GM12874 (cell line): Measurements from ENCODE around the gene MTMR12.

Experiments used
- TF ChIP-seq, protein P1 (sequence below): IDR thresholded peaks from 2 replicates; pipeline ENCODE4 v1.5.1; 2011; ENCODE audit warnings: low read depth, mild to moderate bottlenecking, control low read depth, low read length, moderate library complexity; ENCODE audit not compliant: insufficient read depth

Gene MTMR12

GRCh38 chr5:32201122-32201753 lies 111.5 kb downstream of the MTMR12 start:
- TF ChIP-seq, protein P1, sequence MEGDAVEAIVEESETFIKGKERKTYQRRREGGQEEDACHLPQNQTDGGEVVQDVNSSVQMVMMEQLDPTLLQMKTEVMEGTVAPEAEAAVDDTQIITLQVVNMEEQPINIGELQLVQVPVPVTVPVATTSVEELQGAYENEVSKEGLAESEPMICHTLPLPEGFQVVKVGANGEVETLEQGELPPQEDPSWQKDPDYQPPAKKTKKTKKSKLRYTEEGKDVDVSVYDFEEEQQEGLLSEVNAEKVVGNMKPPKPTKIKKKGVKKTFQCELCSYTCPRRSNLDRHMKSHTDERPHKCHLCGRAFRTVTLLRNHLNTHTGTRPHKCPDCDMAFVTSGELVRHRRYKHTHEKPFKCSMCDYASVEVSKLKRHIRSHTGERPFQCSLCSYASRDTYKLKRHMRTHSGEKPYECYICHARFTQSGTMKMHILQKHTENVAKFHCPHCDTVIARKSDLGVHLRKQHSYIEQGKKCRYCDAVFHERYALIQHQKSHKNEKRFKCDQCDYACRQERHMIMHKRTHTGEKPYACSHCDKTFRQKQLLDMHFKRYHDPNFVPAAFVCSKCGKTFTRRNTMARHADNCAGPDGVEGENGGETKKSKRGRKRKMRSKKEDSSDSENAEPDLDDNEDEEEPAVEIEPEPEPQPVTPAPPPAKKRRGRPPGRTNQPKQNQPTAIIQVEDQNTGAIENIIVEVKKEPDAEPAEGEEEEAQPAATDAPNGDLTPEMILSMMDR, result no peak

- TF ChIP-seq, protein P1, result no peak
Observed at GRCh38 chr5:32197032-32197431, 115.7 kb downstream of the MTMR12 start.

DNA sequence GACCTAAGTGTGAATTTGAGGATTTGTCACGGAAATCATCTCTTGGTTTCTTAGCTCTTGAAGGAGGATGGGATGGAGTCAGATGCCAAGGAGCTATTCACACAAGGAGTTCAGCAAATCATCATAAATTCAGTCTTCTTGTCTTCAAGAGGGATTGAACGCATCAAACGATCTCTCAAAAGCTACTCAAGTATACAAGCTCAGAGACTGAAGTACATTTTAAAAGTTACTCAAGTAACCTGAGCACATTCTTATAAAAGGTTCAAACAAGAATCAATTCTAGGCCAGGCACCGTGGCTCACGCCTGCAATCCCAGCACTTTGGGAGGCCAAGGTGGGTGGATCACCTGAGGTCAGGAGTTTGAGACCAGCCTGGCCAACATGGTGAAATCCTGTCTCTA lies 117.5 kb downstream of the MTMR12 start:
- TF ChIP-seq, protein P1, result no peak

DNA sequence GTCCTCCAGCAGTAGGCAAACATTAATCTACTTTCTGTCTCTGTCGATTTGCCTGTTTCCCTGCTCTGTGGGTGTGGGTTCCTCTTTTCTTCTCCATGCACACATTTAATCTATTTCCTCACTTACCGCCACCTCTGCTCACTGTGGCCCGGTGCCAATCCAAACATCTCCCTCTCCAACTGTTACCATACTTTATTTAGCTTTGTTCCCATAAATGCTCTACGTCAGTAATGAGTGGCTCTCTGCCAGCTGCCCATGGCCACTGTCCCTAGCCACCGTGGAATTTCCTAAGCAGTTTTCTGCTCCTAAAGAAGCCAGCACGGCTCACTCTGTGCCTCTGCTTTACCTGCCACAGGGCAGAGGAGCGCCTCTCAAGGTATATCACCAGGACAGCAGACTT lies 119.1 kb downstream of the MTMR12 start:
- TF ChIP-seq, protein P1, result no peak

DNA sequence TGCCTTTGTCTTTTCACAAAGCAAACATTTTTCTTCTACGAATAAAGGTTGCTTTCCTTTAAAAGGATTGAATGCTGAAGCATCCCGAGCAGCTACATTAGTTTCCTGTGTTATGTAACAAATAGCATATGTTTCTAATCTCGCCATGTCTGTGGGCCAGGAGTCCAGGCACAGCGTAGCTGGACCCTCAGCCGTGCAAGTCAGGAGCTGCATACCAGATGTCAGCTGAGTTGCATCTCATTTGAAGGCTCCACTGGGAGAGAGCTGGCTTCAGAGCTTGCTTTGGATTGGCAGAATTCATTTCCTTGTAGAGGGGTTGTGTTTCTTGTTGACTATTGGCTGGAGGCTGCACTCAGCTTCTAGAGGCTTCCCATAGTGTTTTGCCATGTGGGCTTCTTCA lies 122.6 kb downstream of the MTMR12 start:
- TF ChIP-seq, protein P1, result no peak

GRCh38 chr5:32187675-32188074 lies 125.1 kb downstream of the MTMR12 start:
- TF ChIP-seq, protein P1, result no peak

- TF ChIP-seq, protein P1, result no peak
Observed at GRCh38 chr5:32182463-32183063, 130.2 kb downstream of the MTMR12 start.
